Liver (tissue), 9 donors: ENCODE data around the gene NELL1. TPM values are rescaled to one million over a fixed set of nuclear protein-coding genes. Genes with fewer than 3 reads are reported as not detected.

Experiments used
- DNase-seq: peaks from one replicate; pipeline ENCODE4 v3.0.0-alpha.2; 2017; ENCODE audit warnings: low spot score
- H3K27ac ChIP-seq, 2 donors: one replicate each; pipeline ENCODE4 v1.7.0; 2013; ENCODE audit warnings: inconsistent platforms in 2 of 2, low read length in 2 of 2, control low read depth in 1 of 2, low read depth in 1 of 2, mild to moderate bottlenecking in 1 of 2
- H3K27me3 ChIP-seq, 4 donors: one replicate each; pipeline versions ENCODE4 v1.6.1 to v1.7.0; 2013; ENCODE audit warnings: low read length in 3 of 4, inconsistent platforms in 1 of 4, mild to moderate bottlenecking in 1 of 4, moderate library complexity in 1 of 4; ENCODE audit not compliant: control insufficient read depth in 4 of 4, insufficient read depth in 4 of 4
- H3K36me3 ChIP-seq, 4 donors: one replicate each; pipeline versions ENCODE4 v1.6.1 to v1.7.0; 2013; ENCODE audit warnings: low read length in 3 of 4, mild to moderate bottlenecking in 3 of 4, low read depth in 1 of 4, moderate library complexity in 1 of 4; ENCODE audit not compliant: control insufficient read depth in 4 of 4, insufficient read depth in 3 of 4
- H3K4me1 ChIP-seq, 4 donors: one replicate each; pipeline versions ENCODE4 v1.6.1 to v1.7.0; 2013; ENCODE audit warnings: low read length in 3 of 4, mild to moderate bottlenecking in 3 of 4, moderate library complexity in 1 of 4; ENCODE audit not compliant: control insufficient read depth in 4 of 4, insufficient read depth in 4 of 4
- H3K4me3 ChIP-seq, 3 donors: one replicate each; pipeline versions ENCODE4 v1.6.1 to v1.7.0; 2013; ENCODE audit warnings: low read length in 3 of 3, control low read depth in 1 of 3, low read depth in 1 of 3, mild to moderate bottlenecking in 1 of 3
- H3K9ac ChIP-seq, 2 donors: one replicate each; pipeline ENCODE4 v1.7.0; 2013; ENCODE audit warnings: low read length in 2 of 2, mild to moderate bottlenecking in 2 of 2, moderate library complexity in 2 of 2, control low read depth in 1 of 2, low read depth in 1 of 2
- H3K9me3 ChIP-seq, 4 donors: one replicate each; pipeline versions ENCODE4 v1.6.1 to v1.7.0; 2013; ENCODE audit warnings: low read length in 3 of 4; ENCODE audit not compliant: control insufficient read depth in 4 of 4
- EGR1 ChIP-seq, 2 donors: IDR thresholded peaks; 2 replicates each; pipeline ENCODE4 v1.6.1; 2016 to 2018; ENCODE audit warnings: antibody characterized with exemption in 2 of 2, low read depth in 2 of 2
- FOXA1 ChIP-seq: IDR thresholded peaks from 2 replicates; pipeline ENCODE4 v1.6.1; 2016; ENCODE audit warnings: antibody characterized with exemption
- FOXA2 ChIP-seq: IDR thresholded peaks from 2 replicates; pipeline ENCODE4 v1.6.1; 2016; ENCODE audit warnings: antibody characterized with exemption
- GABPA ChIP-seq, 2 donors: IDR thresholded peaks in 1 of 2; conservative IDR thresholded peaks in 1 of 2; 2 replicates each; pipeline ENCODE4 v1.6.1; 2016; ENCODE audit warnings: antibody characterized with exemption in 2 of 2, mild to moderate bottlenecking in 1 of 2, moderate library complexity in 1 of 2
- HNF4A ChIP-seq, 2 donors: conservative IDR thresholded peaks; 2 replicates each; pipeline ENCODE4 v1.6.1; 2016; ENCODE audit warnings: antibody characterized with exemption in 2 of 2, mild to moderate bottlenecking in 2 of 2
- HNF4G ChIP-seq: IDR thresholded peaks from 2 replicates; pipeline ENCODE4 v1.6.1; 2016; ENCODE audit warnings: antibody characterized with exemption
- JUND ChIP-seq, 2 donors: IDR thresholded peaks; 2 replicates each; pipeline ENCODE4 v1.6.1; 2016; ENCODE audit warnings: antibody characterized with exemption in 2 of 2
- NR2F2 ChIP-seq: IDR thresholded peaks from 2 replicates; pipeline ENCODE4 v1.6.1; 2016; ENCODE audit warnings: antibody characterized with exemption
- RAD21 ChIP-seq, 2 donors: IDR thresholded peaks; 2 replicates each; pipeline ENCODE4 v1.6.1; 2016; ENCODE audit warnings: antibody characterized with exemption in 2 of 2, mild to moderate bottlenecking in 2 of 2
- RXRA ChIP-seq, 2 donors: IDR thresholded peaks; 2 replicates each; pipeline ENCODE4 v1.6.1; 2017 to 2018; ENCODE audit warnings: antibody characterized with exemption in 2 of 2, mild to moderate bottlenecking in 1 of 2
- SP1 ChIP-seq: IDR thresholded peaks from 2 replicates; pipeline ENCODE4 v1.6.1; 2018; ENCODE audit warnings: antibody characterized with exemption, mild to moderate bottlenecking
- TAF1 ChIP-seq: conservative IDR thresholded peaks from 2 replicates; pipeline ENCODE4 v1.6.1; 2016; ENCODE audit warnings: antibody characterized with exemption, mild to moderate bottlenecking
- YY1 ChIP-seq: IDR thresholded peaks from 2 replicates; pipeline ENCODE4 v1.6.1; 2016; ENCODE audit warnings: antibody characterized with exemption, mild to moderate bottlenecking
- ZBTB33 ChIP-seq: IDR thresholded peaks from 2 replicates; pipeline ENCODE4 v1.6.1; 2016; ENCODE audit warnings: antibody characterized with exemption
- WGBS: extraction: QIAGEN DNeasy Blood & Tissue Kit; methylation state at CpG from one replicate; pipeline ENCODE4 v1.1.7; 2013; 5-methylcytosine and 5-hydroxymethylcytosine counted together
- polyA plus RNA-seq, 2 donors: library from polyadenylated mRNA; stranded (reverse) in 1 of 2; unstranded in 1 of 2; fragments of 200-250 nt in 1 of 2; fragments of >200 nt in 1 of 2; fragmentation: Nextera tagmentation in 1 of 2; extraction: Ambion mirVana in 1 of 2; gene quantifications; one replicate each; pipeline versions ENCODE4 v1.2.1 to v1.2.3, GENCODE V29; 2013 to 2015
- total RNA-seq, 2 donors: library from RNA; depleted of rRNA; stranded (reverse); fragments of >200 nt; gene quantifications; one replicate each; pipeline ENCODE4 v1.2.3, GENCODE V29; 2014
- TF ChIP-seq, protein P1 (sequence below): IDR thresholded peaks from 2 replicates; pipeline ENCODE4 v1.6.1; 2016; ENCODE audit warnings: antibody characterized with exemption
- TF ChIP-seq, protein P2 (sequence below): IDR thresholded peaks from 2 replicates; pipeline ENCODE4 v1.6.1; 2016; ENCODE audit warnings: antibody characterized with exemption
- TF ChIP-seq, protein P3 (sequence below): IDR thresholded peaks from 2 replicates; pipeline ENCODE4 v1.6.1; 2016; ENCODE audit warnings: antibody characterized with exemption, mild to moderate bottlenecking
- donor health status: healthy.
- donor health status: healthy.
- donor health status: healthy.
- donor health status: healthy.
- donor health status: healthy.

Gene NELL1
- total and polyA plus RNA-seq, 4 donors, result not detected

GRCh38 chr11:20880094-20880493 lies 210.7 kb downstream of the NELL1 start:
- H3K9ac ChIP-seq, result no peak overlapping the region
- H3K9me3 ChIP-seq, result no peaks in the 10 kb centered on the region
- no peaks in the 10 kb centered on the region for H3K27me3 ChIP-seq
- DNase-seq, result no peak
- H3K36me3 ChIP-seq, result no peaks in the 10 kb centered on the region
- 70% methylated on average over 1 of the region's 1 CpG for WGBS
- TF ChIP-seq, protein P1, sequence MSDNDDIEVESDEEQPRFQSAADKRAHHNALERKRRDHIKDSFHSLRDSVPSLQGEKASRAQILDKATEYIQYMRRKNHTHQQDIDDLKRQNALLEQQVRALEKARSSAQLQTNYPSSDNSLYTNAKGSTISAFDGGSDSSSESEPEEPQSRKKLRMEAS, result no peak
- TF ChIP-seq JUND (IDR thresholded peaks at IDR 0.05) (no peak), RAD21 (IDR thresholded peaks at IDR 0.05) (no peak), NR2F2 (no peak), HNF4G (no peak), EGR1 (IDR thresholded peaks at IDR 0.05; ENCODE audit: low read depth in 2 of 2) (no peak), YY1 (no peak), ZBTB33 (no peak), FOXA1 (no peak), HNF4A (conservative IDR thresholded peaks at IDR 0.05) (no peak)
- TF ChIP-seq, protein P2, sequence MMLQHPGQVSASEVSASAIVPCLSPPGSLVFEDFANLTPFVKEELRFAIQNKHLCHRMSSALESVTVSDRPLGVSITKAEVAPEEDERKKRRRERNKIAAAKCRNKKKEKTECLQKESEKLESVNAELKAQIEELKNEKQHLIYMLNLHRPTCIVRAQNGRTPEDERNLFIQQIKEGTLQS, result no peak
- TF ChIP-seq, protein P3, sequence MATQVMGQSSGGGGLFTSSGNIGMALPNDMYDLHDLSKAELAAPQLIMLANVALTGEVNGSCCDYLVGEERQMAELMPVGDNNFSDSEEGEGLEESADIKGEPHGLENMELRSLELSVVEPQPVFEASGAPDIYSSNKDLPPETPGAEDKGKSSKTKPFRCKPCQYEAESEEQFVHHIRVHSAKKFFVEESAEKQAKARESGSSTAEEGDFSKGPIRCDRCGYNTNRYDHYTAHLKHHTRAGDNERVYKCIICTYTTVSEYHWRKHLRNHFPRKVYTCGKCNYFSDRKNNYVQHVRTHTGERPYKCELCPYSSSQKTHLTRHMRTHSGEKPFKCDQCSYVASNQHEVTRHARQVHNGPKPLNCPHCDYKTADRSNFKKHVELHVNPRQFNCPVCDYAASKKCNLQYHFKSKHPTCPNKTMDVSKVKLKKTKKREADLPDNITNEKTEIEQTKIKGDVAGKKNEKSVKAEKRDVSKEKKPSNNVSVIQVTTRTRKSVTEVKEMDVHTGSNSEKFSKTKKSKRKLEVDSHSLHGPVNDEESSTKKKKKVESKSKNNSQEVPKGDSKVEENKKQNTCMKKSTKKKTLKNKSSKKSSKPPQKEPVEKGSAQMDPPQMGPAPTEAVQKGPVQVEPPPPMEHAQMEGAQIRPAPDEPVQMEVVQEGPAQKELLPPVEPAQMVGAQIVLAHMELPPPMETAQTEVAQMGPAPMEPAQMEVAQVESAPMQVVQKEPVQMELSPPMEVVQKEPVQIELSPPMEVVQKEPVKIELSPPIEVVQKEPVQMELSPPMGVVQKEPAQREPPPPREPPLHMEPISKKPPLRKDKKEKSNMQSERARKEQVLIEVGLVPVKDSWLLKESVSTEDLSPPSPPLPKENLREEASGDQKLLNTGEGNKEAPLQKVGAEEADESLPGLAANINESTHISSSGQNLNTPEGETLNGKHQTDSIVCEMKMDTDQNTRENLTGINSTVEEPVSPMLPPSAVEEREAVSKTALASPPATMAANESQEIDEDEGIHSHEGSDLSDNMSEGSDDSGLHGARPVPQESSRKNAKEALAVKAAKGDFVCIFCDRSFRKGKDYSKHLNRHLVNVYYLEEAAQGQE, result no peak
- no peaks in the 10 kb centered on the region for H3K4me1 ChIP-seq
- H3K27ac ChIP-seq, result no peak overlapping the region
- H3K4me3 ChIP-seq, result no peak overlapping the region

DNA sequence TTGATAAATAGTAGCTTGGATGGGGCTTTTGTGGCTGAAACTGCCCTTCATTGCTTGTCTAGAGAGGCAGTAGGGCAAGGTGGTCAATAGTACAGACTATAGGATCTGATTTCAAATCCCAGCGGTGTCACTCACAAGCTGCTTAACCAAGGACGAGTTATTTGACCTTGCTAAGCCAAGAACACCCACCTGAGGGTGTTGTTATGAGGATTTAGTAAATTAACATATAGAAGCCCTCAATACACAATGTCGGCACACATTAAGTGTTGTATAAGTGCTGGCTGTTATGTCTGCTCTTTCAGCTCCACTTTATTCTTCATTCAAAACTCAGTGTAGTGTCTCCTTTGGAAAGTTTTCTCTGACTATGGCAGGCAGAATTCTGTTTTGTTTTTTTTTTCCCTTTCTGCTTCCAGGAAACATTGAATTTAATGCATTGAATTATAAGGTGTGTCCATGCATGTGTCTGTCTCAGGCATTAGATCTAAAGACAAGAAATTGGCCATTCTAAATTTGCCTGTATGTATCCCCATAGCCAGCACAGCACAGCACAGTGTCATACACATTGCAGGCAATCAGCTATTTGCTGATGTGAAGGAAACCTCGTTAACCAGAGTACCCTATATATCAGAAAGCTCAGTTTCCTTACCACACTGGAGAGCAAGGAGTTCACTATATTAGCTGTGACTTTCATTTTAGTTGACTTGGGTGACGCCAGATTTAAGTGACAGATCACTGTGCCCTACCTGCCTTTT lies 212.1 kb downstream of the NELL1 start:
- Histone ChIP-seq H3K9me3 (no peaks in the 10 kb centered on the region), H3K27me3 (no peaks in the 10 kb centered on the region), H3K9ac (no peak overlapping the region), H3K4me3 (no peak overlapping the region), H3K4me1 (no peaks in the 10 kb centered on the region), H3K27ac (no peak overlapping the region), H3K36me3 (no peaks in the 10 kb centered on the region)
- no peak for DNase-seq
- WGBS, result 37% methylated on average over 5 of the region's 5 CpGs
- TF ChIP-seq TAF1 (no peak), JUND (IDR thresholded peaks at IDR 0.05) (no peak), SP1 (no peak), RAD21 (IDR thresholded peaks at IDR 0.05) (no peak), HNF4G (no peak), GABPA (IDR thresholded peaks at IDR 0.05 in 1 of 2, conservative IDR thresholded peaks at IDR 0.05 in 1 of 2) (no peak), RXRA (IDR thresholded peaks at IDR 0.05) (no peak), FOXA1 (no peak), ZBTB33 (no peak), HNF4A (conservative IDR thresholded peaks at IDR 0.05) (no peak), FOXA2 (no peak)
- TF ChIP-seq, protein P3, result no peak
- TF ChIP-seq, protein P1, result no peak
- TF ChIP-seq, protein P2, result no peak
